HepG2 (cell line): ENCODE data around the gene CLN6. TPM values are rescaled to one million over a fixed set of nuclear protein-coding genes. Genes with fewer than 3 reads are reported as not detected.

Experiments used
- EHMT2 ChIP-seq: fragments of 200-600 bp; sonication (generic); IDR thresholded peaks from 2 replicates; pipeline ENCODE4 v1.7.0; 2017; ENCODE audit warnings: antibody characterized with exemption, low read depth, low read length, borderline replicate concordance
- KLF12 ChIP-seq: sonication (generic); formaldehyde crosslinking; IDR thresholded peaks from 2 replicates; pipeline ENCODE4 v1.4.0; 2020; ENCODE audit warnings: missing genetic modification reagents, borderline replicate concordance
- MAFF ChIP-seq: IDR thresholded peaks from 2 replicates; pipeline ENCODE4 v1.6.1; 2011; ENCODE audit warnings: low read depth, low read length, improper control_type of control experiment
- MZF1 ChIP-seq: sonication (generic); formaldehyde crosslinking; IDR thresholded peaks from 2 replicates; pipeline ENCODE4 v1.8.1; 2023; ENCODE audit warnings: mild to moderate bottlenecking, missing genetic modification reagents, borderline replicate concordance
- SP1 ChIP-seq, 2 experiments: fragments of 450-650 bp in 1 of 2; sonication (generic) in 1 of 2; formaldehyde crosslinking in 1 of 2; IDR thresholded peaks; 2 replicates each; pipeline versions ENCODE4 v1.4.0 to v1.6.1; 2016 to 2020; ENCODE audit warnings: missing genetic modification reagents in 1 of 2
- SRF ChIP-seq: IDR thresholded peaks from 2 replicates; pipeline ENCODE4 v1.6.1; 2011; ENCODE audit warnings: mild to moderate bottlenecking, low read depth, low read length, moderate library complexity
- TAF1 ChIP-seq: sonication (generic); formaldehyde crosslinking; IDR thresholded peaks from 2 replicates; pipeline ENCODE4 v1.4.0; 2020; ENCODE audit warnings: missing genetic modification reagents
- ZBTB38 ChIP-seq: sonication (generic); formaldehyde crosslinking; IDR thresholded peaks from 2 replicates; pipeline ENCODE4 v1.5.1; 2020; ENCODE audit warnings: mild to moderate bottlenecking, missing genetic modification reagents
- ZFP62 ChIP-seq: sonication (generic); formaldehyde crosslinking; IDR thresholded peaks from 2 replicates; pipeline ENCODE4 v1.4.0; 2020; ENCODE audit warnings: missing genetic modification reagents
- ZFP82 ChIP-seq: sonication (generic); formaldehyde crosslinking; IDR thresholded peaks from 2 replicates; pipeline ENCODE4 v1.5.1; 2020; ENCODE audit warnings: mild to moderate bottlenecking, missing genetic modification reagents, borderline replicate concordance
- ZKSCAN1 ChIP-seq: fragments of 150-350 bp; IDR thresholded peaks from 2 replicates; pipeline ENCODE4 v1.6.1; 2014; ENCODE audit warnings: low read length
- ZNF563 ChIP-seq: sonication (generic); formaldehyde crosslinking; IDR thresholded peaks from 2 replicates; pipeline ENCODE4 v1.8.0; 2022; ENCODE audit warnings: mild to moderate bottlenecking, moderate library complexity, missing genetic modification reagents
- ZNF672 ChIP-seq: sonication (generic); formaldehyde crosslinking; IDR thresholded peaks from 2 replicates; pipeline ENCODE4 v1.8.1; 2022; ENCODE audit warnings: missing genetic modification reagents
- ZNF775 ChIP-seq: sonication (generic); formaldehyde crosslinking; IDR thresholded peaks from 2 replicates; pipeline ENCODE4 v1.4.0; 2020; ENCODE audit warnings: missing genetic modification reagents, mild to moderate bottlenecking, moderate library complexity, borderline replicate concordance
- ZNF788 ChIP-seq: sonication (generic); formaldehyde crosslinking; IDR thresholded peaks from 2 replicates; pipeline ENCODE4 v1.5.0; 2020; ENCODE audit warnings: mild to moderate bottlenecking, missing genetic modification reagents, borderline replicate concordance
- ZNF790 ChIP-seq: sonication (generic); formaldehyde crosslinking; IDR thresholded peaks from 2 replicates; pipeline ENCODE4 v1.8.0; 2022; ENCODE audit warnings: missing genetic modification reagents, mild to moderate bottlenecking, borderline replicate concordance
- ZNF891 ChIP-seq: sonication (generic); formaldehyde crosslinking; IDR thresholded peaks from 2 replicates; pipeline ENCODE4 v1.5.0; 2020; ENCODE audit warnings: mild to moderate bottlenecking, missing genetic modification reagents
- polyA plus RNA-seq, 8 experiments: library from polyadenylated mRNA; depleted of rRNA in 3 of 8; stranded (reverse) in 7 of 8; unstranded in 1 of 8; fragments of >200 nt; fragmentation: Illumina TruSeq in 4 of 8; extraction: Trizol in 4 of 8; gene quantifications; 2 replicates each; pipeline versions ENCODE4 v1.2.1 to v1.2.3, GENCODE V29; 2011 to 2016; ENCODE audit warnings: low read depth in 4 of 8, missing spikeins in 1 of 8, mixed read lengths in 1 of 8; ENCODE audit not compliant: insufficient read depth in 1 of 8
- total RNA-seq, 5 experiments: library from RNA; depleted of rRNA; stranded (reverse); fragments of >200 nt; fragmentation: Illumina TruSeq; extraction: Trizol; gene quantifications; 2 replicates each; pipeline ENCODE4 v1.2.3, GENCODE V29; 2016; ENCODE audit warnings: low read depth in 1 of 5
- TF ChIP-seq, protein P1 (sequence below): sonication (generic); formaldehyde crosslinking; conservative IDR thresholded peaks from 2 replicates; pipeline ENCODE4 v1.8.1; 2023; ENCODE audit warnings: missing genetic modification reagents
- TF ChIP-seq, protein P2 (sequence below): sonication (generic); formaldehyde crosslinking; IDR thresholded peaks from 2 replicates; pipeline ENCODE4 v1.5.1; 2020; ENCODE audit warnings: mild to moderate bottlenecking, missing genetic modification reagents, borderline replicate concordance
- TF ChIP-seq, protein P3 (sequence below): sonication (generic); formaldehyde crosslinking; IDR thresholded peaks from 2 replicates; pipeline ENCODE4 v1.4.0; 2020; ENCODE audit warnings: mild to moderate bottlenecking, missing genetic modification reagents
- TF ChIP-seq, protein P4 (sequence below): sonication (generic); formaldehyde crosslinking; IDR thresholded peaks from 2 replicates; pipeline ENCODE4 v1.4.0; 2020; ENCODE audit warnings: mild to moderate bottlenecking, missing genetic modification reagents

The CLN6 gene
- total and polyA plus RNA-seq, 2 of the 13 experiments (the other 11 are each of a cell fraction or from before 2014, with no cell fraction given) = 24.9 to 27.1 TPM

DNA sequence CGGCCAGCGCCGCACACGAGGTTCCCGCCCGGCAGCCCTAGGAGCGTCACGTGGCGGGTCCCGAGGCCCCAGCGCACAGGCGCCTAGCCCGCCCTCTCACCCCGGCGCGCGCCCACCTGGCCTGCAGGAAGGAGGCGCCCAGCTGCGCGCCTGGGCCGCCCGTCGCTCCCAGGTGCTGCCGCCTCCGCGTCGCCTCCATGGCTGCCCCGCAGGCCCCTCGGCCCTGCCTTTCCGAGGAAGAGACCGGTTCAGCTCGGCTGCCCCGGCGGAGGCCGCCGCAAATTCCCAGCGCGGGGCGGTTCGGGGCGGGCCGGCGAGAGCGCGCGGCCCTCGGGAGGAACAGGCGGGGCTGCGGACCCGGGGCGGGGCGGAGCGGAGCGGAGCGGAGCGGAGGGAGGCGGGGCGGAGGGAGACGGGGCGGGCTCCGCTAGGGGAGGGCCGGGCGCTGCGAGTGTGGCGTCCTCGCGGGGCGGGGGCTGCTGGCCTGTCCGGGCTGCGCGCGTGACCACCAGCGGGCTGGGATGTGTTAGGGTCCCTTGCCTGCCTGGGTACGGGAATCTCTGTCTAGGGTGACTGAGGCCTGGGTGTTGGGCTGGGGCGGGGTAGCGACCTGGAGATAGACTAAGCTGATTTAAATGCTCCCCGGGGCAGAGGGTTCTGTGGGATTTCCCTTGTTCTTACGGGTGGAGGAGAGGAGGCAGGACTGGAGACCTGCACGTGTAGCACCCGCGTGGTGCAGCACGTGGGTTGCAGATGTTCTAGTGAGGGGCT, at the start of gene CLN6 (continued):
- TF ChIP-seq, protein P1, sequence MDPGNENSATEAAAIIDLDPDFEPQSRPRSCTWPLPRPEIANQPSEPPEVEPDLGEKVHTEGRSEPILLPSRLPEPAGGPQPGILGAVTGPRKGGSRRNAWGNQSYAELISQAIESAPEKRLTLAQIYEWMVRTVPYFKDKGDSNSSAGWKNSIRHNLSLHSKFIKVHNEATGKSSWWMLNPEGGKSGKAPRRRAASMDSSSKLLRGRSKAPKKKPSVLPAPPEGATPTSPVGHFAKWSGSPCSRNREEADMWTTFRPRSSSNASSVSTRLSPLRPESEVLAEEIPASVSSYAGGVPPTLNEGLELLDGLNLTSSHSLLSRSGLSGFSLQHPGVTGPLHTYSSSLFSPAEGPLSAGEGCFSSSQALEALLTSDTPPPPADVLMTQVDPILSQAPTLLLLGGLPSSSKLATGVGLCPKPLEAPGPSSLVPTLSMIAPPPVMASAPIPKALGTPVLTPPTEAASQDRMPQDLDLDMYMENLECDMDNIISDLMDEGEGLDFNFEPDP (CRISPR knock-in tag) = no peak
- TF ChIP-seq SP1 (IDR thresholded peaks at IDR 0.05) = no peak
- TF ChIP-seq SP1 (CRISPR knock-in tag; IDR thresholded peaks at IDR 0.05) = peak; percentile 9; the same call in 1 of the 2 replicates
- TF ChIP-seq ZNF788 = peak; percentile 78
- no peak for TF ChIP-seq EHMT2
- no peak for TF ChIP-seq SRF
- TF ChIP-seq ZNF672 (CRISPR knock-in tag) = no peak
- no peak for TF ChIP-seq ZKSCAN1
- TF ChIP-seq MAFF = no peak
- TF ChIP-seq, protein P2, sequence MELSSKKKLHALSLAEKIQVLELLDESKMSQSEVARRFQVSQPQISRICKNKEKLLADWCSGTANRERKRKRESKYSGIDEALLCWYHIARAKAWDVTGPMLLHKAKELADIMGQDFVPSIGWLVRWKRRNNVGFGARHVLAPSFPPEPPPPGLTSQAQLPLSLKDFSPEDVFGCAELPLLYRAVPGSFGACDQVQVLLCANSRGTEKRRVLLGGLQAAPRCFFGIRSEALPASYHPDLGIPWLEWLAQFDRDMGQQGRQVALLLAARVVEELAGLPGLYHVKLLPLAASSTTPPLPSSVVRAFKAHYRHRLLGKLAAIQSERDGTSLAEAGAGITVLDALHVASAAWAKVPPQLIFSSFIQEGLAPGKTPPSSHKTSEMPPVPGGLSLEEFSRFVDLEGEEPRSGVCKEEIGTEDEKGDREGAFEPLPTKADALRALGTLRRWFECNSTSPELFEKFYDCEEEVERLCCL = no peak
- peak; percentile 43 for TF ChIP-seq TAF1 (CRISPR knock-in tag)
- peak; percentile 50; the same call in 1 of the 2 replicates for TF ChIP-seq ZBTB38 (CRISPR knock-in tag)
- peak; percentile 93 for TF ChIP-seq ZFP82
- TF ChIP-seq ZNF563 (CRISPR knock-in tag) = peak; percentile 93
- TF ChIP-seq, protein P3, sequence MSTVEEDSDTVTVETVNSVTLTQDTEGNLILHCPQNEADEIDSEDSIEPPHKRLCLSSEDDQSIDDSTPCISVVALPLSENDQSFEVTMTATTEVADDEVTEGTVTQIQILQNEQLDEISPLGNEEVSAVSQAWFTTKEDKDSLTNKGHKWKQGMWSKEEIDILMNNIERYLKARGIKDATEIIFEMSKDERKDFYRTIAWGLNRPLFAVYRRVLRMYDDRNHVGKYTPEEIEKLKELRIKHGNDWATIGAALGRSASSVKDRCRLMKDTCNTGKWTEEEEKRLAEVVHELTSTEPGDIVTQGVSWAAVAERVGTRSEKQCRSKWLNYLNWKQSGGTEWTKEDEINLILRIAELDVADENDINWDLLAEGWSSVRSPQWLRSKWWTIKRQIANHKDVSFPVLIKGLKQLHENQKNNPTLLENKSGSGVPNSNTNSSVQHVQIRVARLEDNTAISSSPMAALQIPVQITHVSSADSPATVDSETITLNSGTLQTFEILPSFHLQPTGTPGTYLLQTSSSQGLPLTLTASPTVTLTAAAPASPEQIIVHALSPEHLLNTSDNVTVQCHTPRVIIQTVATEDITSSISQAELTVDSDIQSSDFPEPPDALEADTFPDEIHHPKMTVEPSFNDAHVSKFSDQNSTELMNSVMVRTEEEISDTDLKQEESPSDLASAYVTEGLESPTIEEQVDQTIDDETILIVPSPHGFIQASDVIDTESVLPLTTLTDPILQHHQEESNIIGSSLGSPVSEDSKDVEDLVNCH = peak; percentile 55; the same call in 1 of the 2 replicates
- no peak for TF ChIP-seq ZNF775 (CRISPR knock-in tag)
- TF ChIP-seq KLF12 (CRISPR knock-in tag) = peak; percentile 79
- TF ChIP-seq, protein P4, sequence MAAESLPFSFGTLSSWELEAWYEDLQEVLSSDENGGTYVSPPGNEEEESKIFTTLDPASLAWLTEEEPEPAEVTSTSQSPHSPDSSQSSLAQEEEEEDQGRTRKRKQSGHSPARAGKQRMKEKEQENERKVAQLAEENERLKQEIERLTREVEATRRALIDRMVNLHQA (CRISPR knock-in tag) = no peak
- TF ChIP-seq ZFP62 (CRISPR knock-in tag) = no peak
- peak; percentile 21; the same call in 1 of the 2 replicates for TF ChIP-seq ZNF891 (CRISPR knock-in tag)
- TF ChIP-seq MZF1 (CRISPR knock-in tag) = no peak
- peak; percentile 85; the same call in 1 of the 2 replicates for TF ChIP-seq ZNF790
